Endothelial cell of umbilical vein (primary cell): ENCODE measurements around the gene ARL10. TPM values are rescaled to one million over a fixed set of nuclear protein-coding genes. Genes with fewer than 3 reads are reported as not detected.

Source experiments
- BruUV-seq: library from RNA; stranded (reverse); fragments of 400-500 nt; replicated peaks from 2 replicates; lab custom pipeline; 2021; lab: Mats Ljungman, UMichigan
- CTCF ChIA-PET: fragments of 300-600, 350-600 bp; sonication (Branson Sonifier 250); formaldehyde crosslinking; loops from one replicate; lab custom pipeline; 2021; ENCODE audit warnings: antibody characterized with exemption, inconsistent platforms; lab: Charles Lee
- POLR2A ChIA-PET: fragments of 300-600, 350-600 bp; sonication (Branson Sonifier 250); formaldehyde crosslinking; loops from one replicate; lab custom pipeline; 2021; ENCODE audit warnings: antibody characterized with exemption, inconsistent platforms; lab: Charles Lee
- DNase-seq: peaks from one replicate; pipeline ENCODE4 v3.0.0-alpha.2; 2011; ENCODE audit warnings: low read depth, low spot score
- FAIRE-seq: peaks from 2 replicates; lab custom pipeline; 2011; peaks lifted over from hg19 to GRCh38; lab: Jason Lieb, UNC
- H2AFZ ChIP-seq: 2 replicates; pipeline ENCODE4 v1.6.0; 2012; ENCODE audit warnings: low read depth, low read length, control low read depth, inconsistent platforms
- H3K27ac ChIP-seq: 2 replicates; pipeline ENCODE4 v1.5.1; 2011; ENCODE audit warnings: low read depth, mild to moderate bottlenecking, control low read depth, low read length, moderate library complexity; ENCODE audit not compliant: insufficient read depth
- H3K27me3 ChIP-seq, 2 experiments: 2 replicates each; pipeline versions ENCODE4 v1.6.0 to v1.6.1; 2011; ENCODE audit warnings: low read length in 2 of 2, mixed read lengths in 1 of 2; ENCODE audit not compliant: control insufficient read depth in 2 of 2, insufficient read depth in 2 of 2
- H3K36me3 ChIP-seq, 2 experiments: 2 replicates in 1 of 2; 3 replicates in 1 of 2; pipeline ENCODE4 v1.5.1; 2011; ENCODE audit warnings: low read length in 2 of 2, mild to moderate bottlenecking in 1 of 2, moderate library complexity in 1 of 2; ENCODE audit not compliant: control insufficient read depth in 2 of 2, insufficient read depth in 2 of 2; ENCODE audit errors: extremely low read depth in 1 of 2
- H3K4me1 ChIP-seq: 3 replicates; pipeline ENCODE4 v1.5.1; 2011; ENCODE audit warnings: mild to moderate bottlenecking, low read length; ENCODE audit not compliant: control insufficient read depth, insufficient read depth; ENCODE audit errors: extremely low read depth
- H3K4me2 ChIP-seq: 2 replicates; pipeline ENCODE4 v1.6.1; 2011; ENCODE audit warnings: low read length, control low read depth, mixed read lengths; ENCODE audit not compliant: insufficient read depth
- H3K4me3 ChIP-seq, 3 experiments: fragments of 200-600 bp in 1 of 3; sonication (generic), shearing (Covaris generic) in 1 of 3; replicated peaks in 1 of 3; 2 replicates each; pipeline ENCODE4 v1.5.1; 2011 to 2016; ENCODE audit warnings: control low read depth in 3 of 3, low read length in 3 of 3, mild to moderate bottlenecking in 2 of 3, inconsistent platforms in 1 of 3, low read depth in 1 of 3, moderate library complexity in 1 of 3; ENCODE audit not compliant: insufficient read depth in 1 of 3
- H3K79me2 ChIP-seq: 2 replicates; pipeline ENCODE4 v1.6.0; 2012; ENCODE audit warnings: low read length, inconsistent platforms; ENCODE audit not compliant: control insufficient read depth, insufficient read depth
- H3K9ac ChIP-seq: replicated peaks from 2 replicates; pipeline ENCODE3; 2011; ENCODE audit warnings: low read length, control low read depth; ENCODE audit not compliant: insufficient read depth; ENCODE audit errors: extremely low read depth
- H3K9me1 ChIP-seq: replicated peaks from 3 replicates; pipeline ENCODE4 v1.6.0; 2011; ENCODE audit warnings: mild to moderate bottlenecking, low read length; ENCODE audit not compliant: control insufficient read depth, insufficient read depth; ENCODE audit errors: extremely low read depth
- H3K9me3 ChIP-seq: replicated peaks from 2 replicates; pipeline ENCODE4 v1.5.1; 2012; ENCODE audit warnings: low read length, inconsistent platforms; ENCODE audit not compliant: control insufficient read depth, insufficient read depth
- H4K20me1 ChIP-seq: replicated peaks from 2 replicates; pipeline ENCODE3; 2011; ENCODE audit warnings: mild to moderate bottlenecking, low read length; ENCODE audit not compliant: control insufficient read depth, insufficient read depth; ENCODE audit errors: extremely low read depth
- CTCF ChIP-seq, 2 donors: IDR thresholded peaks; 1 replicate in 1 of 2; 2 replicates in 1 of 2; pipeline ENCODE4 v1.5.1; 2011; ENCODE audit warnings: low read length in 2 of 2, mild to moderate bottlenecking in 2 of 2, moderate library complexity in 2 of 2, control low read depth in 1 of 2, inconsistent platforms in 1 of 2, low read depth in 1 of 2; ENCODE audit not compliant: insufficient read depth in 1 of 2; ENCODE audit errors: extremely low read depth in 1 of 2
- EZH2 ChIP-seq: IDR thresholded peaks from 2 replicates; pipeline ENCODE4 v1.6.1; 2012; ENCODE audit warnings: borderline replicate concordance, low read depth, mild to moderate bottlenecking, moderate library complexity, low read length, inconsistent platforms; ENCODE audit not compliant: severe bottlenecking
- FOS ChIP-seq: IDR thresholded peaks from 2 replicates; pipeline ENCODE4 v1.6.1; 2011; ENCODE audit warnings: mild to moderate bottlenecking, low read length, moderate library complexity, borderline replicate concordance; ENCODE audit not compliant: insufficient read depth
- GATA2 ChIP-seq: IDR thresholded peaks from 2 replicates; pipeline ENCODE4 v1.7.0; 2011; ENCODE audit warnings: low read depth, mild to moderate bottlenecking, moderate library complexity, mixed read lengths, low read length; ENCODE audit not compliant: insufficient read length, insufficient read depth
- JUN ChIP-seq: IDR thresholded peaks from 2 replicates; pipeline ENCODE4 v1.6.1; 2011; ENCODE audit warnings: borderline replicate concordance, low read depth; ENCODE audit not compliant: insufficient read length, insufficient read depth
- MAX ChIP-seq: IDR thresholded peaks from 2 replicates; pipeline ENCODE4 v1.6.1; 2011; ENCODE audit not compliant: insufficient read depth, insufficient read length
- MYC ChIP-seq: IDR thresholded peaks from one replicate; pipeline ENCODE4 v1.6.1; 2011; ENCODE audit warnings: mild to moderate bottlenecking, low read depth, low read length
- POLR2A ChIP-seq: IDR thresholded peaks from 2 replicates; pipeline ENCODE4 v1.6.1; 2012; ENCODE audit warnings: low read depth, mild to moderate bottlenecking, control low read depth, low read length
- POLR2AphosphoS5 ChIP-seq: IDR thresholded peaks from 2 replicates; pipeline ENCODE4 v1.6.1; 2012; ENCODE audit warnings: low read depth, mild to moderate bottlenecking, control low read depth, low read length, moderate library complexity; ENCODE audit not compliant: insufficient read depth
- dilution Hi-C: fragments of 300-500 bp; cut with MboI; formaldehyde crosslinking; loops from one replicate; pipeline ENCODE4 v1.15.0; 2019; ENCODE audit warnings: low sequenced_read_pairs; ENCODE audit not compliant: extremely low pct_ligation_motif_present
- intact Hi-C: fragments of 100-400 bp; cut with micrococcal nuclease; formaldehyde crosslinking; loops from one replicate; pipeline ENCODE4 v1.10.0; 2022
- polyA plus RNA-seq, 4 experiments: library from polyadenylated mRNA; depleted of rRNA in 3 of 4; stranded (reverse) in 3 of 4; unstranded in 1 of 4; fragments of >200 nt; gene quantifications; 2 replicates each; pipeline versions ENCODE4 v1.2.1 to v1.2.3, GENCODE V29; 2011 to 2012; ENCODE audit warnings: missing spikeins in 1 of 4
- total RNA-seq: library from RNA; stranded (reverse); gene quantifications from 2 replicates; pipeline ENCODE4 v1.2.3, GENCODE V29; 2021

Gene ARL10
- total and polyA plus RNA-seq, 2 donors (not counting 3 experiments of a cell fraction or from before 2014, with no cell fraction given) = 7.7 to 20.7 TPM

- no peak overlapping the region for H3K4me2 ChIP-seq
- no peak overlapping the region for H2AFZ ChIP-seq
- FAIRE-seq = no peak
- no peaks in the 10 kb centered on the region for H3K9me3 ChIP-seq
- H3K4me1 ChIP-seq = peaks cover 10% of the 10 kb centered on the region
- H4K20me1 ChIP-seq = no peaks in the 10 kb centered on the region
- H3K27me3 ChIP-seq = no peaks in the 10 kb centered on the region
- TF ChIP-seq MYC = no peak
- TF ChIP-seq FOS = no peak
- no peak for TF ChIP-seq JUN
- TF ChIP-seq POLR2A = no peak
- no peak for TF ChIP-seq GATA2
- no peak for TF ChIP-seq CTCF (IDR thresholded peaks at IDR 0.05; ENCODE audit: extremely low read depth in 1 of 2, insufficient read depth in 1 of 2, low read depth in 1 of 2, low read length in 2 of 2)
- TF ChIP-seq POLR2AphosphoS5 = no peak
- no peak for TF ChIP-seq MAX
- no peak for TF ChIP-seq EZH2
- H3K9ac ChIP-seq = no peak overlapping the region
- CTCF ChIA-PET = no interaction called here
- dilution Hi-C loops (no loop called here), intact Hi-C loops (no loop called here)
- H3K4me3 ChIP-seq = no peak overlapping the region
- no peaks in the 10 kb centered on the region for H3K9me1 ChIP-seq
- peaks cover 13% of the 10 kb centered on the region for H3K79me2 ChIP-seq
- BruUV-seq = no TSS peak
- no peak for DNase-seq
- POLR2A ChIA-PET = no interaction called here
- peaks cover 2 to 21% of the 10 kb centered on the region in 2 experiments for H3K36me3 ChIP-seq
- no peak overlapping the region for H3K27ac ChIP-seq
These were observed 26.7 kb downstream of the ARL10 start for GRCh38 chr5:176391999-176392398.
